ENCODE results near the gene AMDHD2. TPM values are rescaled to one million over a fixed set of nuclear protein-coding genes. Genes with fewer than 3 reads are reported as not detected.
A peak's percentile ranks its signal among the peaks of the same experiment; 100 is the strongest.
"Not testable (repeated sequence)": the region's sequence is repeated elsewhere in the genome, so short reads cannot be mapped to it uniquely, and the experiment has no call there.

Gene AMDHD2
- polyA plus RNA-seq, 6 donors from 2014 or later: 17.6 to 24.0 (median 20.5) TPM

GRCh38 chr16:2476345-2476720 is 43.8 kb upstream of the AMDHD2 start:
- H3K27me3 Mint-ChIP-seq: peaks cover 0 to 8% (median 8%) of the 10 kb centered on the region in 3 donors
- H3K9me3 Mint-ChIP-seq: no peaks in the 10 kb centered on the region
- H3K4me3 Mint-ChIP-seq: peak overlapping the region; percentile 65 to 91 (median 78)
- ATAC-seq (ENCODE audit: low read depth in 2 of 2) (no peak), DNase-seq (no peak)
- H3K4me1 Mint-ChIP-seq: peaks cover 13 to 25% (median 17%) of the 10 kb centered on the region in 3 donors
- H3K36me3 Mint-ChIP-seq: no peaks in the 10 kb centered on the region
- peak overlapping the region in 2 of 6 donors; percentile 16 to 66 for H3K27ac Mint-ChIP-seq

GRCh38 chr16:2476741-2477140 is 43.4 kb upstream of the AMDHD2 start:
- Mint-ChIP-seq H3K4me1 (peaks cover 14 to 25% (median 17%) of the 10 kb centered on the region in 3 donors), H3K4me3 (peak overlapping the region; percentile 65 to 91 (median 76)), H3K9me3 (no peaks in the 10 kb centered on the region), H3K27me3 (peaks cover 0 to 8% (median 8%) of the 10 kb centered on the region in 3 donors), H3K36me3 (no peaks in the 10 kb centered on the region), H3K27ac (peak overlapping the region in 1 of 6 donors; percentile 56)
- ATAC-seq (ENCODE audit: low read depth in 2 of 2) (no peak), DNase-seq (no peak)

DNA sequence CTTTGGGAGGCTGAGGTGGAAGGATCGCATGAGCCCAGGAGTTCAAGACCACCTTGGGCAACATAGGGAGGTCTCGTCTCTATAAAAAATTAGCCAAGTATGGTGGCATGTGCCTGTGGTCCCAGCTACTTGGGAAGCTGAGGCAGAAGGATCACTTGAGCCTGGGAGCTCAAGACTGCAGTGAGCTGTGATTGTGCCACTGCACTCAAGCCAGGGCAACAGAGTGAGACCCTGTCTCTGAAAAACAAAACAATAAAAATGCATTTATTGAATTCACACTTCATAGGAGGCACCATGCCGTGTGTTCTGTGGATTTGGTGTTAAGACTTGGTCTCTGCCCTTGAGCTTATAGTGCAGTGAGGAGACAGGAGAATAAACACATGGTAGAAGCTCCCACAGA is 42.8 kb upstream of the AMDHD2 start:
- DNase-seq (no peak), ATAC-seq (ENCODE audit: low read depth in 2 of 2) (no peak)
- peaks cover 0 to 8% (median 8%) of the 10 kb centered on the region in 3 donors for H3K27me3 Mint-ChIP-seq
- no peaks in the 10 kb centered on the region for H3K9me3 Mint-ChIP-seq
- H3K27ac Mint-ChIP-seq: no peak overlapping the region
- H3K36me3 Mint-ChIP-seq: no peaks in the 10 kb centered on the region
- H3K4me3 Mint-ChIP-seq: peak overlapping the region in 3 of 8 donors; percentile 6 to 79 (median 28)
- peaks cover 20 to 27% (median 20%) of the 10 kb centered on the region in 3 donors for H3K4me1 Mint-ChIP-seq

GRCh38 chr16:2478279-2478678 is 41.9 kb upstream of the AMDHD2 start:
- Mint-ChIP-seq H3K36me3 (no peaks in the 10 kb centered on the region), H3K4me1 (peaks cover 19 to 23% (median 22%) of the 10 kb centered on the region in 3 donors), H3K27ac (peak overlapping the region in 1 of 6 donors; percentile 30), H3K9me3 (no peaks in the 10 kb centered on the region), H3K4me3 (no peak overlapping the region), H3K27me3 (peaks cover 0 to 2% (median 1%) of the 10 kb centered on the region in 3 donors)
- DNase-seq: no peak
- ATAC-seq (ENCODE audit: low read depth in 2 of 2): no peak

DNA sequence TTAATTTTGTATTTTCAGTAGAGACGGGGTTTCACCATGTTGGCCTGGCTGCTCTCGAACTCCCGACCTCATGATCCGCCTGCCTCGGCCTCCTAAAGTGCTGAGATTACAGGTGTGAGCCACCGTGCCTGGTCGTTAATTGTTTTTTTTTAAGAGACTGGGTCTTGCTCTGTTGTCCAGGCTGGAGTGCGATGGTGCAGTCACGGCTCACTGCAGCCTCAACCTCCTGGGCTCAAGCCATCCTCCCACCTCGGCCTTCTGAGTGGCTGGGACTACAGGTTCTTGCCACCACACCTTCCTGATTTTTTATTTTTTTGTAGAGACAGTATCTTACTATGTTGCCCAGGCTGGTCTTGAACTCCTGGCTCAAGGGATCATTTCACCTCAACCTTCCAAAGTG is 40.2 kb upstream of the AMDHD2 start:
- not testable (repeated sequence) for ATAC-seq (ENCODE audit: low read depth in 2 of 2); H3K36me3 Mint-ChIP-seq; H3K27me3 Mint-ChIP-seq; DNase-seq; H3K9me3 Mint-ChIP-seq; H3K27ac Mint-ChIP-seq
- Mint-ChIP-seq H3K4me3 (peak overlapping the region in 1 of 8 donors; percentile 36), H3K4me1 (peaks cover 18 to 25% (median 20%) of the 10 kb centered on the region in 3 donors)

DNA sequence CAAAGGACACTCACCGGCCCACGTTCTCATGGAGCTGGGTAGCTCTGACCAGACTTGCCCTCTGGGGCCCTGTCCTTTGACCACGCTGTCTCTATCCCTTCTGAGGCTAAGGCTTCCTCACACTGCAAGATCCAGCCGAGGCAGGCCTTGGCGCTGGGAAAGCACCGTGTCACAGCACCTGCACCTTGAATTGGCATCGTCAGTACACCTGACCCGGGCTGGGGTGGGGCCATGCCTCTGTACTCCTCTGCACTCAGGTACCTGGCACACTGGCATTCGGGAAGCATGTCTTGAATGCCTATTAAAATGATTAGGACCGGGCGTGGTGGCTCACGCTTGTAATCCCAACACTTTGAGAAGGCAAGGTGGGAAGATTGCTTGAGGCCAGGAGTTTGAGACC is 39.2 kb upstream of the AMDHD2 start:
- no peaks in the 10 kb centered on the region for H3K36me3 Mint-ChIP-seq
- H3K27ac Mint-ChIP-seq: no peak overlapping the region
- H3K4me1 Mint-ChIP-seq: peaks cover 18 to 22% (median 20%) of the 10 kb centered on the region in 3 donors

DNA sequence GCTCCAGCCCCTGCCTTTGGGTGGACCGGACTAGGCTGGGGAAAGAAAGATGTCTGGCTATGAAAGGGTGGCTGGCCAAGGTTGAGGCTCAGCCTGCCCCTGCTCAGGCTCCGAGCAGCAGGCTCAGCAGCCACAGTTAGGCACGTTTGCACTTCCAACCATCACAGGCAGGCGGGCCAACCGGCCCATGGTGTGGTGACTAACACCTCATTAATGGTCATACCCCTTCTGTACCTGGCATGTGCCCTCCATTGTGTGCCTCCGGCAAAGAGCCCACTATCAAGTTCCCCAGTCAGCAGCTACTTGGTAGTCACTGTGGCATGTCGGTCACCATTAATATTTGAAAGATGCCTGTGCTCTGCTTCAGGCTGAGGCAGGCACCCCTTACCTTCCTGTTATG is 38.5 kb upstream of the AMDHD2 start:
- DNase-seq (no peak), ATAC-seq (ENCODE audit: low read depth in 2 of 2) (no peak)
- Mint-ChIP-seq H3K4me3 (no peak overlapping the region), H3K27ac (no peak overlapping the region), H3K4me1 (peaks cover 17 to 24% (median 22%) of the 10 kb centered on the region in 3 donors), H3K9me3 (no peaks in the 10 kb centered on the region), H3K36me3 (no peaks in the 10 kb centered on the region), H3K27me3 (no peaks in the 10 kb centered on the region)

More for the DNA sequence above, 39.2 kb upstream of the AMDHD2 start:
- Mint-ChIP-seq H3K27me3 (no peaks in the 10 kb centered on the region), H3K4me3 (no peak overlapping the region), H3K9me3 (no peaks in the 10 kb centered on the region)
- ATAC-seq (ENCODE audit: low read depth in 2 of 2): no peak
- DNase-seq: no peak

- no peak overlapping the region for H3K4me3 Mint-ChIP-seq
- DNase-seq (no peak), ATAC-seq (ENCODE audit: low read depth in 2 of 2) (no peak)
- no peaks in the 10 kb centered on the region for H3K27me3 Mint-ChIP-seq
- H3K4me1 Mint-ChIP-seq: peaks cover 20 to 29% (median 27%) of the 10 kb centered on the region in 3 donors
- no peaks in the 10 kb centered on the region for H3K36me3 Mint-ChIP-seq
- H3K27ac Mint-ChIP-seq: no peak overlapping the region
- no peaks in the 10 kb centered on the region for H3K9me3 Mint-ChIP-seq
Measured at GRCh38 chr16:2482249-2482648, 37.9 kb upstream of the AMDHD2 start.

- H3K36me3 Mint-ChIP-seq: no peaks in the 10 kb centered on the region
- H3K9me3 Mint-ChIP-seq: no peaks in the 10 kb centered on the region
- DNase-seq (no peak), ATAC-seq (ENCODE audit: low read depth in 2 of 2) (no peak)
- H3K4me1 Mint-ChIP-seq: peaks cover 24 to 31% (median 25%) of the 10 kb centered on the region in 3 donors
- H3K27ac Mint-ChIP-seq: peak overlapping the region in 2 of 6 donors; percentile 60 to 93
- no peaks in the 10 kb centered on the region for H3K27me3 Mint-ChIP-seq
- no peak overlapping the region for H3K4me3 Mint-ChIP-seq
Measured at GRCh38 chr16:2482708-2483534, 37.2 kb upstream of the AMDHD2 start.

DNA sequence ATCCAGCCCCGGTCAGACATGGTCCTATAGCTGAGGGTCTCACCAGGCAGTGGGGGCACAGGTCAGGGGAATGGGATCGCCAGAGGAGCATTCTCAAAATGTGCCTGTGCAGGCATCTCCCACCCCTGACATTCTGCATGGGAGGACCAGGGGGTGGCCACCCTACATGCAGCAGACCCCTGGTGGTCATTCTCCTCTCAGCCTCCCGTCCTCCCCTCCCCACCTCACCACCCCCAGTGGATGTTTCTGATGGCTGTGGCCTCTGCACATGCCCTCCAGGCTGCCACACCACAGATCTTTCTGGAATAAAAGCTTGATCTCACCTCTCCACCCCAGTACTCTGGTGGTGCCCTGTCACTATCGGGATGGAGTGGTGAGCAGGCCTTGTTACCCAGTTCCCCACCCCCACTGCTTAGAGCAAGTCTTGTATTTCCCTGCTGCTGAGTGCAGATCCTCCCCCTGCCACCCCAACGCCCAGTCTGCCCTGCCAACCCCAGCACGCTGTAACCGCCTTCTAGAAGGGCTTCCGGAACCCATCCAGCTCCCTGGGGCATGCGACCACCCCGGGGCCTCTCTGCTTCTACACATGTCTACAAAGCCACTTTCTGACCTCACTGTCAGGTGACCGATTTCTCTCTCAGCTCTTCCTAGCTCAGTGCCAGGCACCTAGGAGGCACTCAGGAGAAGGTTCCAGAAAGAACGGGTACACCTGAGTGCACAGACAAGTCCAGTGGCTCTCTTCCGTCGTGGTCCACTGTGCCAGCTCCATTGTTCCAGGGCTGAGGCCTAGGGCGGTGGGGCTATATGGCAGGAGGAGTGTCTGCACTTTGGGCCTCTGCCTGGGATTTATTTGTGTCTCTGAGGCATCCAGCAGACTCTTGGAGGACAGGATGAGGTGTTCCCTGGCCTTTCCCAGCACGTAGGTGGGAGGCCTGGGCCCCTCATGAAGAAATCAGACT is 36.0 kb upstream of the AMDHD2 start:
- H3K4me3 Mint-ChIP-seq: peak overlapping the region in 2 of 8 donors; percentile 20 to 50
- peaks cover 19 to 34% (median 21%) of the 10 kb centered on the region in 3 donors for H3K4me1 Mint-ChIP-seq
- H3K27me3 Mint-ChIP-seq: no peaks in the 10 kb centered on the region
- peak overlapping the region in 4 of 6 donors; percentile 30 to 70 (median 41) for H3K27ac Mint-ChIP-seq
- no peak for ATAC-seq (ENCODE audit: low read depth in 2 of 2)
- H3K36me3 Mint-ChIP-seq: no peaks in the 10 kb centered on the region
- no peak for DNase-seq
- H3K9me3 Mint-ChIP-seq: no peaks in the 10 kb centered on the region

GRCh38 chr16:2484898-2485508 is 35.2 kb upstream of the AMDHD2 start:
- ATAC-seq (ENCODE audit: low read depth in 2 of 2) (no peak), DNase-seq (no peak)
- Mint-ChIP-seq H3K27ac (peak overlapping the region in 4 of 6 donors; percentile 30 to 76 (median 56)), H3K9me3 (no peaks in the 10 kb centered on the region), H3K27me3 (no peaks in the 10 kb centered on the region), H3K4me1 (peaks cover 19 to 34% (median 21%) of the 10 kb centered on the region in 3 donors), H3K4me3 (peak overlapping the region in 1 of 8 donors; percentile 31), H3K36me3 (no peaks in the 10 kb centered on the region)

DNA sequence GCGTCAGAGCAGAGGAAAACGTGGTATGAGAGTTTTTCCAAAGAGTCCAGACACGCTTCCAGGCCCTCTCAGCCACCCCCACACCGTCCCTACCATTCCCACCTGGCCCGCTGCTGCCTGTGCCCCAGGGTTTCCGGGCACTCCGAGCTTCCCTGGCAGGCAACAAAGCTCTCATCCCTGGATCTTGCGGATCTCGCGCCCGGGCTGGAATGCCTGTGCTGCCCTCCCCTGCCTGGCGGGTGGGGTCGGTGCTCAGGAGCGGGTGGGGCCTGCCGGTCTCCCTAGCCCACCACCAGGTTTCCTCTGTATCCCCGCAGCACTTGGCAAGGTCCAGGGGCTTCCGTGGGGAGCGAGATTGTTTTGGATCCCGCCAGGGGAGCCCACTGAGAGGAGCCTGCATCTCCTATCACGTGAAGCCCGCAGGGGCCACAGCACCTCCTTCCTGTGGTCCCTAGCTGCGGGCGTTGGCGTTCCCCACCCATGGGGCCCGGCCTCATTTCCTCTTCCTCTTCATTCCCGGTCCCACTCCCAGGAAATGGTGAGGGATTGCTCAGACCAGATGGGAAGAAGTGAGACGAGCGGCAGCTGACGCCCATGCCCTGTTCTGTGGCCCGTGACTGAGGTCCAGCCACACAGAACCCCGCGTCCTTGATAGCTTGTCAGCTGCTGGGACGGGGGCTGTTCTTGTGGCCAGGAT is 34.2 kb upstream of the AMDHD2 start:
- Mint-ChIP-seq H3K27me3 (no peaks in the 10 kb centered on the region), H3K36me3 (no peaks in the 10 kb centered on the region), H3K4me1 (peaks cover 19 to 34% (median 21%) of the 10 kb centered on the region in 3 donors), H3K4me3 (peak overlapping the region in 1 of 8 donors; percentile 41), H3K27ac (peak overlapping the region in 1 of 6 donors; percentile 90), H3K9me3 (no peaks in the 10 kb centered on the region)
- ATAC-seq (ENCODE audit: low read depth in 2 of 2) (no peak), DNase-seq (no peak)

Data from naive B cell (primary cell).